GM21423 (cell line): ENCODE measurements around the gene HSPB6.
A peak's percentile ranks its signal among the peaks of the same experiment; 100 is the strongest.
"Not testable (repeated sequence)": the region's sequence is repeated elsewhere in the genome, so short reads cannot be mapped to it uniquely, and the experiment has no call there.

ENCODE experiments used
- ATAC-seq: cut with Tn5 transposase; IDR thresholded peaks from one replicate; pipeline ENCODE4 v1.9.1; 2021; ENCODE audit warnings: mild to moderate bottlenecking, moderate library complexity; ENCODE audit not compliant: unreplicated experiment

Gene HSPB6

GRCh38 chr19:35732540-35733179 is 24.2 kb downstream of the HSPB6 start:
- ATAC-seq = no peak

- no peak for ATAC-seq
Measured at GRCh38 chr19:35731779-35732405, 24.9 kb downstream of the HSPB6 start.

GRCh38 chr19:35731353-35731752 is 25.5 kb downstream of the HSPB6 start:
- ATAC-seq = no peak

GRCh38 chr19:35730326-35730725 is 26.5 kb downstream of the HSPB6 start:
- ATAC-seq = no peak

GRCh38 chr19:35729763-35730162 is 27.1 kb downstream of the HSPB6 start:
- no peak for ATAC-seq

GRCh38 chr19:35729021-35729420 is 27.8 kb downstream of the HSPB6 start:
- no peak for ATAC-seq

GRCh38 chr19:35727956-35728706 is 28.7 kb downstream of the HSPB6 start:
- ATAC-seq = no peak

GRCh38 chr19:35727053-35727955 is 29.5 kb downstream of the HSPB6 start:
- no peak for ATAC-seq

- no peak for ATAC-seq
Measured at GRCh38 chr19:35725216-35725861, 31.5 kb downstream of the HSPB6 start.

GRCh38 chr19:35724560-35724959 is 32.3 kb downstream of the HSPB6 start:
- ATAC-seq = no peak

- ATAC-seq = not testable (repeated sequence)
Measured at GRCh38 chr19:35724132-35724531, 32.7 kb downstream of the HSPB6 start.

- ATAC-seq = no peak
Measured at GRCh38 chr19:35723671-35724070, 33.2 kb downstream of the HSPB6 start.

GRCh38 chr19:35722897-35723296 is 33.9 kb downstream of the HSPB6 start:
- no peak for ATAC-seq

GRCh38 chr19:35722461-35722860 is 34.4 kb downstream of the HSPB6 start:
- ATAC-seq = no peak

- no peak for ATAC-seq
Measured at GRCh38 chr19:35721374-35721773, 35.5 kb downstream of the HSPB6 start.

- no peak for ATAC-seq
Measured at GRCh38 chr19:35720648-35721047, 36.2 kb downstream of the HSPB6 start.

- no peak for ATAC-seq
Measured at GRCh38 chr19:35720163-35720524, 36.7 kb downstream of the HSPB6 start.

GRCh38 chr19:35719402-35720162 is 37.2 kb downstream of the HSPB6 start:
- no peak for ATAC-seq

- ATAC-seq = peak; percentile 5
Measured at GRCh38 chr19:35718345-35719041, 38.3 kb downstream of the HSPB6 start.
